Panc1 (cell line): Measurements from ENCODE around the gene CGB1.

Experiments
- SIN3A ChIP-seq: IDR thresholded peaks from 2 replicates; pipeline ENCODE4 v1.6.1; 2012; ENCODE audit warnings: low read depth, mild to moderate bottlenecking, low read length, moderate library complexity, borderline replicate concordance; ENCODE audit not compliant: insufficient read depth
- TCF7L2 ChIP-seq: IDR thresholded peaks from 2 replicates; pipeline ENCODE4 v1.6.1; 2011; ENCODE audit warnings: mild to moderate bottlenecking, low read depth, low read length, inconsistent platforms
- TF ChIP-seq, protein P1 (sequence below): fragments of 450-650 bp; IDR thresholded peaks from 2 replicates; pipeline ENCODE4 v1.5.1; 2017; ENCODE audit warnings: mild to moderate bottlenecking

DNA sequence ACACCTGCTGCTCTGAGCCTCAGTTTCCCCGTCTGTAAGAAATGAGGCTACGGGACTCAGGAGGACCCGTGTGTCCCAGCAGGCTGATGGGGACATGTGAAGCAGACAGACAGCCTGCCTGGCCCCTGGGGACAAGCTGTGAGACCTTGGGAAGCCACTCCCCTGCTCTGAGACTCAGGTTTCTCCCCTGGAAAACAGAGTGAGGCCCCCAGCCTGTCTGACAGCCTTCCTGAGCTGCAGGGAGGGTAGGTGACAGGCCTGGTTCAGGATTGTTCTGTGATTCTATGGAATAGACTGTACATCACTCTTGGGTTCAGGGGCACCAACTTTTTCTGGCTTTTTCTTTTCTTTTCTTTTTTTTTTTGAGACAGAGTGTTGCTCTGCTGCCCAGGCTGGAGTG, 30.9 kb upstream of the CGB1 start:
- TF ChIP-seq TCF7L2 (no peak), SIN3A (no peak)
- TF ChIP-seq, protein P1, sequence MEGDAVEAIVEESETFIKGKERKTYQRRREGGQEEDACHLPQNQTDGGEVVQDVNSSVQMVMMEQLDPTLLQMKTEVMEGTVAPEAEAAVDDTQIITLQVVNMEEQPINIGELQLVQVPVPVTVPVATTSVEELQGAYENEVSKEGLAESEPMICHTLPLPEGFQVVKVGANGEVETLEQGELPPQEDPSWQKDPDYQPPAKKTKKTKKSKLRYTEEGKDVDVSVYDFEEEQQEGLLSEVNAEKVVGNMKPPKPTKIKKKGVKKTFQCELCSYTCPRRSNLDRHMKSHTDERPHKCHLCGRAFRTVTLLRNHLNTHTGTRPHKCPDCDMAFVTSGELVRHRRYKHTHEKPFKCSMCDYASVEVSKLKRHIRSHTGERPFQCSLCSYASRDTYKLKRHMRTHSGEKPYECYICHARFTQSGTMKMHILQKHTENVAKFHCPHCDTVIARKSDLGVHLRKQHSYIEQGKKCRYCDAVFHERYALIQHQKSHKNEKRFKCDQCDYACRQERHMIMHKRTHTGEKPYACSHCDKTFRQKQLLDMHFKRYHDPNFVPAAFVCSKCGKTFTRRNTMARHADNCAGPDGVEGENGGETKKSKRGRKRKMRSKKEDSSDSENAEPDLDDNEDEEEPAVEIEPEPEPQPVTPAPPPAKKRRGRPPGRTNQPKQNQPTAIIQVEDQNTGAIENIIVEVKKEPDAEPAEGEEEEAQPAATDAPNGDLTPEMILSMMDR, result no peak
